ENCODE data around the gene ZNF71. TPM values are rescaled to one million over a fixed set of nuclear protein-coding genes. Genes with fewer than 3 reads are reported as not detected.

Gene ZNF71
- total and polyA plus RNA-seq, 2 donors: 8.2 to 9.1 TPM

Other genes with a start within 250 kb of the ZNF71 start
- gene ZNF582, start 201.8 kb upstream of the ZNF71 start, total RNA-seq: 5.3 TPM
- 4.0 TPM for gene ZNF582, start 201.8 kb upstream of the ZNF71 start, polyA plus RNA-seq
- gene ZNF583, start 191.0 kb upstream of the ZNF71 start, total RNA-seq: 22.7 TPM
- gene ZNF583, start 191.0 kb upstream of the ZNF71 start, polyA plus RNA-seq: 3.6 TPM
- gene ZNF667, start 118.0 kb upstream of the ZNF71 start, total RNA-seq: 14.6 TPM
- 3.5 TPM for gene ZNF667, start 118.0 kb upstream of the ZNF71 start, polyA plus RNA-seq
- 18.5 TPM for gene ZNF471, start 87.4 kb upstream of the ZNF71 start, total RNA-seq
- 6.8 TPM for gene ZNF471, start 87.4 kb upstream of the ZNF71 start, polyA plus RNA-seq
- gene ZFP28, start 56.4 kb upstream of the ZNF71 start, total RNA-seq: 16.2 TPM
- 5.9 TPM for gene ZFP28, start 56.4 kb upstream of the ZNF71 start, polyA plus RNA-seq
- 9.7 TPM for gene ZNF470, start 27.8 kb upstream of the ZNF71 start, total RNA-seq
- 4.0 TPM for gene ZNF470, start 27.8 kb upstream of the ZNF71 start, polyA plus RNA-seq
- 1.8 TPM for gene SMIM17, start 47.9 kb downstream of the ZNF71 start, total RNA-seq
- 0.34 TPM for gene SMIM17, start 47.9 kb downstream of the ZNF71 start, polyA plus RNA-seq
- 4.3 TPM for gene ZNF835, start 76.5 kb downstream of the ZNF71 start, total RNA-seq
- gene ZNF835, start 76.5 kb downstream of the ZNF71 start, polyA plus RNA-seq: 4.1 TPM
- gene PEG3, start 245.4 kb downstream of the ZNF71 start, total RNA-seq: 324 TPM
- 9.7 TPM for gene PEG3, start 245.4 kb downstream of the ZNF71 start, polyA plus RNA-seq
- gene ZIM2, start 245.4 kb downstream of the ZNF71 start, total RNA-seq: 5.7 TPM
- gene ZIM2, start 245.4 kb downstream of the ZNF71 start, polyA plus RNA-seq: 0.18 TPM

Measured in urinary bladder (tissue), 2 donors.